Measurements from ENCODE around the gene ARMC5.

The ARMC5 gene

DNA sequence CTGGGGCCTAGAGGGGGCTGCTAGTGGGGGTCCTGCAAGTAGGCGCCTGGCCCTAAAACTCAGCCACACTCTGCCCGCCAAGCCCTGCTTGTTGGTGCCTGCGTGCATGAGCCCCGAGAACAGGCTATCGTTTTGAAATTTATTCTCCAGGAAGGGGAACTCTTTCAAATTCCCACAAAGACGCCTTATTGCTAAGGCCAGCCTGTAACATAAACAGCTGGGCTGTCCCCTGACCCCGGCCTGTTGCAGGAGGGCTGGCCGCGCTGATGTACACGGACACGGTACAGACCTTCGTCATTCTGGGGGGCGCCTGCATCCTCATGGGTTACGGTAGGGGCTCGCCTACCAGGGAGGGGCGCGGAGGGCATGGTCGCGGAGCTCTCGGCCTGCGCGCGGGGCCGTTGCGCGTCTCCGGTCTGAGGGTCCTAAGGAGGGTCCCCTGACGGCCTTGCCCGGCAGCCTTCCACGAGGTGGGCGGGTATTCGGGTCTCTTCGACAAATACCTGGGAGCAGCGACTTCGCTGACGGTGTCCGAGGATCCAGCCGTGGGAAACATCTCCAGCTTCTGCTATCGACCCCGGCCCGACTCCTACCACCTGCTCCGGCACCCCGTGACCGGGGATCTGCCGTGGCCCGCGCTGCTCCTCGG is 27.9 kb downstream of the ARMC5 start:
- TF ChIP-seq CTCF (IDR thresholded peaks at IDR 0.05; ENCODE audit: insufficient read depth, low read depth, low read length, missing control alignments), result no peak
- DNase-seq (ENCODE audit: low read depth), result no peak
- H3K4me3 ChIP-seq (ENCODE audit: low read depth, low read length), result peak overlapping the region; percentile 48

- peak; percentile 51 for DNase-seq (ENCODE audit: low read depth)
- peak overlapping the region; percentile 48 for H3K4me3 ChIP-seq (ENCODE audit: low read depth, low read length)
- TF ChIP-seq CTCF (IDR thresholded peaks at IDR 0.05; ENCODE audit: insufficient read depth, low read depth, low read length, missing control alignments), result no peak
Observed at GRCh38 chr16:31487720-31488467, 28.6 kb downstream of the ARMC5 start.

DNA sequence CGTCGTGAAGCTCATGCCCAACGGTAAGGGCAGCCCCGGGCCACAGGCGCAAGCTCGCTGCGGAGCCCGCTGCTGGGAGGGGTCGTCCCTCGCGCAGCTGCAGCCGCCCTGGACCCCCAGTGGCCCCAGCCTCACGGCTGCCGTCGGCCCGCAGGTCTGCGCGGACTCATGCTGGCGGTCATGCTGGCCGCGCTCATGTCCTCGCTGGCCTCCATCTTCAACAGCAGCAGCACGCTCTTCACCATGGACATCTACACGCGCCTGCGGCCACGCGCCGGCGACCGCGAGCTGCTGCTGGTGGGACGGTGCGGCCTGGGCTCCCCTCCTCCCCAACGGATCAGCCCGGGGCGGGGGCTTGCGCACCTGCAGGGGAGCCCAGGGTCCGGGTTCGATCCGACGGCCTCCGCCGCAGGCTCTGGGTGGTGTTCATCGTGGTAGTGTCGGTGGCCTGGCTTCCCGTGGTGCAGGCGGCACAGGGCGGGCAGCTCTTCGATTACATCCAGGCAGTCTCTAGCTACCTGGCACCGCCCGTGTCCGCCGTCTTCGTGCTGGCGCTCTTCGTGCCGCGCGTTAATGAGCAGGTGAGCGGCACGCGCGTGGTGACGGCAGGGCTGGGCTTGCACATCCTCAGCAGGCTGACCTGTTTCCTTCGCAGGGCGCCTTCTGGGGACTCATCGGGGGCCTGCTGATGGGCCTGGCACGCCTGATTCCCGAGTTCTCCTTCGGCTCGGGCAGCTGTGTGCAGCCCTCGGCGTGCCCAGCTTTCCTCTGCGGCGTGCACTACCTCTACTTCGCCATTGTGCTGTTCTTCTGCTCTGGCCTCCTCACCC is 29.4 kb downstream of the ARMC5 start:
- no peak for TF ChIP-seq CTCF (IDR thresholded peaks at IDR 0.05; ENCODE audit: insufficient read depth, low read depth, low read length, missing control alignments)
- H3K4me3 ChIP-seq (ENCODE audit: low read depth, low read length), result no peak overlapping the region
- DNase-seq (ENCODE audit: low read depth), result no peak

- no peak overlapping the region for H3K4me3 ChIP-seq (ENCODE audit: low read depth, low read length)
- TF ChIP-seq CTCF (IDR thresholded peaks at IDR 0.05; ENCODE audit: insufficient read depth, low read depth, low read length, missing control alignments), result no peak
- no peak for DNase-seq (ENCODE audit: low read depth)
Observed at GRCh38 chr16:31489298-31489564, 29.9 kb downstream of the ARMC5 start.

GRCh38 chr16:31489616-31490584 is 30.6 kb downstream of the ARMC5 start:
- no peak overlapping the region for H3K4me3 ChIP-seq (ENCODE audit: low read depth, low read length)
- TF ChIP-seq CTCF (IDR thresholded peaks at IDR 0.05; ENCODE audit: insufficient read depth, low read depth, low read length, missing control alignments), result no peak
- DNase-seq (ENCODE audit: low read depth), result no peak

- no peak overlapping the region for H3K4me3 ChIP-seq (ENCODE audit: low read depth, low read length)
- no peak for TF ChIP-seq CTCF (IDR thresholded peaks at IDR 0.05; ENCODE audit: insufficient read depth, low read depth, low read length, missing control alignments)
- no peak for DNase-seq (ENCODE audit: low read depth)
Observed at GRCh38 chr16:31491778-31492418, 32.6 kb downstream of the ARMC5 start.

All from GM12865 (cell line).